GM19023 (cell line): ENCODE data around the gene HSFX3.
A peak's percentile ranks its signal among the peaks of the same experiment; 100 is the strongest.
"Not testable (repeated sequence)": the region's sequence is repeated elsewhere in the genome, so short reads cannot be mapped to it uniquely, and the experiment has no call there.

Source experiments
- ATAC-seq: cut with Tn5 transposase; IDR thresholded peaks from one replicate; pipeline ENCODE4 v1.9.1; 2021; ENCODE audit warnings: mild to moderate bottlenecking, moderate library complexity; ENCODE audit not compliant: unreplicated experiment

HSFX3 gene

GRCh38 chrX:149549701-149550100, at the start of gene HSFX3:
Gene HSFX3 (minus strand): TSS chrX:149549924. CDS start chrX:149549852, 72 bp downstream.
- not testable (repeated sequence) for ATAC-seq

GRCh38 chrX:149598603-149599002, 48.9 kb upstream of the HSFX3 start:
- ATAC-seq: not testable (repeated sequence)

GRCh38 chrX:149595943-149596342, 46.2 kb upstream of the HSFX3 start:
- ATAC-seq: not testable (repeated sequence)

GRCh38 chrX:149595214-149595613, 45.5 kb upstream of the HSFX3 start, which contains the start of gene HSFX2:
Gene HSFX2 (minus strand): TSS chrX:149595314. CDS start chrX:149594700, 614 bp downstream.
- ATAC-seq: not testable (repeated sequence)

GRCh38 chrX:149590993-149591392, 41.3 kb upstream of the HSFX3 start:
- ATAC-seq: not testable (repeated sequence)

GRCh38 chrX:149587359-149587758, 37.6 kb upstream of the HSFX3 start, which contains the start of gene MAGEA9B:
Gene MAGEA9B (minus strand): TSS chrX:149587459. CDS start chrX:149583179, 4,280 bp downstream.
- ATAC-seq: not testable (repeated sequence)

- not testable (repeated sequence) for ATAC-seq
Observed at GRCh38 chrX:149585631-149586030, 35.9 kb upstream of the HSFX3 start.

- peak; percentile 99 for ATAC-seq
Observed at GRCh38 chrX:149573456-149573855, 23.7 kb upstream of the HSFX3 start.

GRCh38 chrX:149572743-149573142, 23.0 kb upstream of the HSFX3 start:
- no peak for ATAC-seq

GRCh38 chrX:149571770-149572169, 22.0 kb upstream of the HSFX3 start:
- no peak for ATAC-seq

GRCh38 chrX:149570668-149571067, 20.9 kb upstream of the HSFX3 start:
- ATAC-seq: no peak

- no peak for ATAC-seq
Observed at GRCh38 chrX:149569770-149570169, 20.0 kb upstream of the HSFX3 start.

GRCh38 chrX:149568701-149569296, 19.1 kb upstream of the HSFX3 start:
- no peak for ATAC-seq

- ATAC-seq: no peak
Observed at GRCh38 chrX:149567621-149568417, 18.1 kb upstream of the HSFX3 start.

- ATAC-seq: no peak
Observed at GRCh38 chrX:149563359-149563758, 13.6 kb upstream of the HSFX3 start.

- not testable (repeated sequence) for ATAC-seq
Observed at GRCh38 chrX:149555251-149555650, 5.5 kb upstream of the HSFX3 start.

GRCh38 chrX:149551939-149552248, 2.2 kb upstream of the HSFX3 start:
- not testable (repeated sequence) for ATAC-seq

- ATAC-seq: not testable (repeated sequence)
Observed at GRCh38 chrX:149551245-149551938, 1.7 kb upstream of the HSFX3 start.

- ATAC-seq: not testable (repeated sequence)
Observed at GRCh38 chrX:149550454-149550853, 730 bp upstream of the HSFX3 start.

- not testable (repeated sequence) for ATAC-seq
Observed at GRCh38 chrX:149547782-149548181, 1.9 kb downstream of the HSFX3 start.

GRCh38 chrX:149546962-149547361, 2.8 kb downstream of the HSFX3 start:
- not testable (repeated sequence) for ATAC-seq
